Endothelial cell (in vitro differentiated cells): Measurements from ENCODE around the gene C1QTNF9. TPM values are rescaled to one million over a fixed set of nuclear protein-coding genes. Genes with fewer than 3 reads are reported as not detected.

Experiments used
- DNase-seq: peaks from one replicate; pipeline ENCODE4 v3.0.0; 2021; ENCODE audit warnings: low spot score
- H3K27ac Mint-ChIP-seq: one replicate; pipeline ENCODE4 v1.8.0; 2021; ENCODE audit warnings: mixed read lengths, inconsistent platforms; ENCODE audit not compliant: unreplicated experiment
- H3K27me3 Mint-ChIP-seq: one replicate; pipeline ENCODE4 v1.8.0; 2021; ENCODE audit warnings: mild to moderate bottlenecking, moderate library complexity, mixed read lengths, inconsistent platforms; ENCODE audit not compliant: unreplicated experiment
- H3K36me3 Mint-ChIP-seq: one replicate; pipeline ENCODE4 v1.8.0; 2021; ENCODE audit warnings: mild to moderate bottlenecking, low read depth, mixed read lengths, inconsistent platforms; ENCODE audit not compliant: unreplicated experiment
- H3K4me1 Mint-ChIP-seq: one replicate; pipeline ENCODE4 v1.8.0; 2021; ENCODE audit warnings: mild to moderate bottlenecking, mixed read lengths, inconsistent platforms; ENCODE audit not compliant: unreplicated experiment
- H3K4me3 Mint-ChIP-seq: one replicate; pipeline ENCODE4 v1.8.0; 2021; ENCODE audit warnings: mild to moderate bottlenecking, mixed read lengths, inconsistent platforms; ENCODE audit not compliant: unreplicated experiment
- H3K9me3 Mint-ChIP-seq: one replicate; pipeline ENCODE4 v1.8.0; 2021; ENCODE audit warnings: mixed read lengths, inconsistent platforms; ENCODE audit not compliant: unreplicated experiment
- CTCF ChIP-seq: fragments of 200-600 bp; sonication (generic); IDR thresholded peaks from one replicate; pipeline ENCODE4 v1.5.0; 2021; ENCODE audit warnings: antibody characterized with exemption; ENCODE audit not compliant: unreplicated experiment
- total RNA-seq: library from RNA; stranded (reverse); fragmentation: NEBNext Ultra II Directional; extraction: Animal tissue kit (Norgen Biotek cat#: 25700); gene quantifications from one replicate; pipeline ENCODE4 v1.2.1, GENCODE V29; 2021; ENCODE audit not compliant: unreplicated experiment

C1QTNF9 gene
- total RNA-seq, 1 donor from 2014 or later = not detected

- peak overlapping the region; percentile 6 for H3K4me3 Mint-ChIP-seq
- H3K4me1 Mint-ChIP-seq = peaks cover 4% of the 10 kb centered on the region
- H3K9me3 Mint-ChIP-seq = no peaks in the 10 kb centered on the region
- DNase-seq = no peak
- H3K36me3 Mint-ChIP-seq = peaks cover 14% of the 10 kb centered on the region
- no peak for TF ChIP-seq CTCF
- H3K27ac Mint-ChIP-seq = no peak overlapping the region
- H3K27me3 Mint-ChIP-seq = peaks cover 2% of the 10 kb centered on the region
These were observed 21.6 kb upstream of the C1QTNF9 start for GRCh38 chr13:24287748-24288287.

- DNase-seq = no peak
- TF ChIP-seq CTCF = no peak
- no peak overlapping the region for H3K27ac Mint-ChIP-seq
- H3K9me3 Mint-ChIP-seq = no peaks in the 10 kb centered on the region
- peaks cover 14% of the 10 kb centered on the region for H3K36me3 Mint-ChIP-seq
- no peaks in the 10 kb centered on the region for H3K4me1 Mint-ChIP-seq
- H3K27me3 Mint-ChIP-seq = peaks cover 2% of the 10 kb centered on the region
- no peak overlapping the region for H3K4me3 Mint-ChIP-seq
These were observed 20.5 kb upstream of the C1QTNF9 start for GRCh38 chr13:24288870-24289269.

- Mint-ChIP-seq H3K27ac (no peak overlapping the region), H3K4me1 (no peaks in the 10 kb centered on the region), H3K4me3 (no peak overlapping the region), H3K9me3 (no peaks in the 10 kb centered on the region), H3K27me3 (peaks cover 2% of the 10 kb centered on the region), H3K36me3 (peaks cover 14% of the 10 kb centered on the region)
- TF ChIP-seq CTCF = no peak
- DNase-seq = no peak
These were observed 19.0 kb upstream of the C1QTNF9 start for GRCh38 chr13:24290280-24290932.

GRCh38 chr13:24292481-24292880 lies 16.9 kb upstream of the C1QTNF9 start:
- Mint-ChIP-seq H3K4me3 (no peak overlapping the region), H3K27me3 (peaks cover 2% of the 10 kb centered on the region), H3K27ac (no peak overlapping the region), H3K9me3 (no peaks in the 10 kb centered on the region), H3K36me3 (peaks cover 22% of the 10 kb centered on the region), H3K4me1 (no peaks in the 10 kb centered on the region)
- no peak for DNase-seq
- no peak for TF ChIP-seq CTCF

- H3K27me3 Mint-ChIP-seq = peaks cover 2% of the 10 kb centered on the region
- no peak for DNase-seq
- H3K9me3 Mint-ChIP-seq = no peaks in the 10 kb centered on the region
- peaks cover 22% of the 10 kb centered on the region for H3K36me3 Mint-ChIP-seq
- no peak for TF ChIP-seq CTCF
- no peaks in the 10 kb centered on the region for H3K4me1 Mint-ChIP-seq
- H3K4me3 Mint-ChIP-seq = no peak overlapping the region
- H3K27ac Mint-ChIP-seq = no peak overlapping the region
These were observed 15.6 kb upstream of the C1QTNF9 start for GRCh38 chr13:24293746-24294145.
